Breast epithelium (tissue), 4 donors: Measurements from ENCODE around the gene YIPF6. TPM values are rescaled to one million over a fixed set of nuclear protein-coding genes. Genes with fewer than 3 reads are reported as not detected.
"Not testable (repeated sequence)": the region's sequence is repeated elsewhere in the genome, so short reads cannot be mapped to it uniquely, and the experiment has no call there.

Experiments used
- DNase-seq, 2 donors: peaks; one replicate each; pipeline ENCODE4 v3.0.0-alpha.2; 2019; ENCODE audit warnings: low spot score in 2 of 2
- H3K27ac ChIP-seq, 2 donors: fragments of 200-600 bp; sonication (generic) in 1 of 2; one replicate each; pipeline ENCODE4 v1.5.1; 2016 to 2019; ENCODE audit warnings: mild to moderate bottlenecking in 1 of 2
- H3K27me3 ChIP-seq, 2 donors: fragments of 200-600 bp; sonication (generic) in 1 of 2; one replicate each; pipeline versions ENCODE4 v1.5.1 to v1.6.0; 2017 to 2019; ENCODE audit warnings: control low read depth in 1 of 2, mild to moderate bottlenecking in 1 of 2
- H3K36me3 ChIP-seq: fragments of 200-600 bp; one replicate; pipeline ENCODE4 v1.5.1; 2019
- H3K4me1 ChIP-seq, 2 donors: fragments of 200-600 bp; sonication (generic); one replicate each; pipeline ENCODE4 v1.5.1; 2016 to 2019; ENCODE audit warnings: control low read depth in 1 of 2
- H3K4me3 ChIP-seq, 3 donors: fragments of 200-600 bp; sonication (generic); 1 replicate in 2 of 3; 2 replicates in 1 of 3; pipeline ENCODE4 v1.5.1; 2016 to 2019; ENCODE audit warnings: mild to moderate bottlenecking in 3 of 3, moderate library complexity in 2 of 3
- H3K9me3 ChIP-seq, 2 donors: fragments of 200-600 bp; sonication (generic) in 1 of 2; one replicate each; pipeline ENCODE4 v1.5.1; 2016 to 2019; ENCODE audit warnings: control low read depth in 1 of 2
- CTCF ChIP-seq, 3 donors: fragments of 450-650 bp; IDR thresholded peaks; one replicate each; pipeline ENCODE4 v1.5.1; 2016 to 2017; ENCODE audit warnings: antibody characterized with exemption in 3 of 3, mild to moderate bottlenecking in 3 of 3, moderate library complexity in 3 of 3
- POLR2A ChIP-seq: fragments of 450-650 bp; IDR thresholded peaks from one replicate; pipeline ENCODE4 v1.6.1; 2016; ENCODE audit warnings: antibody characterized with exemption, mild to moderate bottlenecking, moderate library complexity
- POLR2AphosphoS5 ChIP-seq, 3 donors: sonication (generic); formaldehyde crosslinking; IDR thresholded peaks; one replicate each; pipeline ENCODE4 v1.6.1; 2017; ENCODE audit warnings: antibody characterized with exemption in 3 of 3
- intact Hi-C: fragments of 100-400 bp; cut with DNase I; formaldehyde crosslinking; loops from one replicate; pipeline ENCODE4 v1.15.1; 2023; ENCODE audit warnings: low total_unique reads
- total RNA-seq, 3 donors: library from RNA; depleted of rRNA; stranded (reverse); fragments of >200 nt; gene quantifications; one replicate each; pipeline ENCODE4 v1.1.0, GENCODE V29; 2016

Gene YIPF6
- total RNA-seq, 3 donors from 2014 or later = 25.3 to 27.9 (median 27.2) TPM

- DNase-seq = no peak
- intact Hi-C loops = no loop called here
- Histone ChIP-seq H3K9me3 (no peaks in the 10 kb centered on the region), H3K4me3 (no peak overlapping the region), H3K27me3 (peaks cover 0 to 25% of the 10 kb centered on the region in 2 donors), H3K36me3 (no peaks in the 10 kb centered on the region), H3K4me1 (no peaks in the 10 kb centered on the region), H3K27ac (no peak overlapping the region)
- TF ChIP-seq POLR2AphosphoS5 (IDR thresholded peaks at IDR 0.05) (no peak), CTCF (IDR thresholded peaks at IDR 0.05) (no peak), POLR2A (no peak)
Observed at GRCh38 chrX:68492583-68492982, 6.3 kb upstream of the YIPF6 start.

- H3K4me3 ChIP-seq, intact Hi-C loops, H3K4me1 ChIP-seq, H3K36me3 ChIP-seq, H3K27ac ChIP-seq, H3K9me3 ChIP-seq, DNase-seq: not testable (repeated sequence)
- H3K27me3 ChIP-seq = peaks cover 0 to 25% of the 10 kb centered on the region in 2 donors
Observed at GRCh38 chrX:68493776-68494175, 5.1 kb upstream of the YIPF6 start.

GRCh38 chrX:68498044-68498507 is 775 bp upstream of the YIPF6 start:
- H3K4me1 ChIP-seq = peaks cover 0 to 5% of the 10 kb centered on the region in 2 donors
- no peaks in the 10 kb centered on the region for H3K36me3 ChIP-seq
- TF ChIP-seq CTCF (IDR thresholded peaks at IDR 0.05) (no peak), POLR2A (no peak), POLR2AphosphoS5 (IDR thresholded peaks at IDR 0.05) (no peak)

GRCh38 chrX:68499543-68500504 is 973 bp downstream of the YIPF6 start:
- H3K4me3 ChIP-seq = peak overlapping the region; percentile 60 to 67 (median 62)
- peaks cover 0 to 32% of the 10 kb centered on the region in 2 donors for H3K27me3 ChIP-seq
- H3K27ac ChIP-seq = peak overlapping the region; percentile 93 to 95
- intact Hi-C loops = loop anchor here (5.0 kb wide), 1 partner anchor 212 kb away; no protein-coding TSS in a partner anchor
- H3K36me3 ChIP-seq = no peaks in the 10 kb centered on the region
- DNase-seq = no peak
- peaks cover 0 to 5% of the 10 kb centered on the region in 2 donors for H3K4me1 ChIP-seq
- TF ChIP-seq POLR2AphosphoS5 (IDR thresholded peaks at IDR 0.05) = no peak
- no peak for TF ChIP-seq POLR2A
- no peak for TF ChIP-seq CTCF (IDR thresholded peaks at IDR 0.05)
- no peaks in the 10 kb centered on the region for H3K9me3 ChIP-seq

More at GRCh38 chrX:68498044-68498507, 775 bp upstream of the YIPF6 start:
- intact Hi-C loops = loop anchor here (5.0 kb wide), 1 partner anchor 214 kb away; no protein-coding TSS in a partner anchor
- Histone ChIP-seq H3K27me3 (peaks cover 0 to 33% of the 10 kb centered on the region in 2 donors), H3K4me3 (peak overlapping the region; percentile 60 to 67 (median 62)), H3K9me3 (no peaks in the 10 kb centered on the region), H3K27ac (peak overlapping the region; percentile 93 to 95)
- no peak for DNase-seq

GRCh38 chrX:68503836-68504636 is 5.2 kb downstream of the YIPF6 start:
- intact Hi-C loops = no loop called here
- Histone ChIP-seq H3K36me3 (no peaks in the 10 kb centered on the region), H3K4me3 (no peak overlapping the region), H3K9me3 (no peaks in the 10 kb centered on the region), H3K4me1 (peaks cover 0 to 5% of the 10 kb centered on the region in 2 donors), H3K27me3 (peaks cover 0 to 20% of the 10 kb centered on the region in 2 donors), H3K27ac (no peak overlapping the region)
- DNase-seq = no peak
- TF ChIP-seq POLR2AphosphoS5 (IDR thresholded peaks at IDR 0.05) (no peak), CTCF (IDR thresholded peaks at IDR 0.05) (no peak)
